IMR-90 (cell line): ENCODE results near the gene NGB. TPM values are rescaled to one million over a fixed set of nuclear protein-coding genes. Genes with fewer than 3 reads are reported as not detected.
A peak's percentile ranks its signal among the peaks of the same experiment; 100 is the strongest.

Source experiments
- ATAC-seq: fragments of 200-7000 bp; cut with Tn5 transposase; 2 replicates; pipeline ENCODE4 v1.9.1; 2020; ENCODE audit warnings: low read depth, mild to moderate bottlenecking, moderate library complexity
- BruUV-seq: library from RNA; stranded (reverse); fragments of 400-500 nt; replicated peaks from 2 replicates; lab custom pipeline; 2021; lab: Mats Ljungman, UMichigan
- CTCF ChIA-PET: fragments of 300-600 bp; formaldehyde crosslinking; extraction: SDS; loops from one replicate; lab custom pipeline; 2021; ENCODE audit warnings: antibody characterized with exemption; lab: Yijun Ruan, JAX
- POLR2A ChIA-PET: fragments of 300-600 bp; sonication (Branson Sonifier 250); formaldehyde crosslinking; loops from one replicate; lab custom pipeline; 2022; ENCODE audit warnings: antibody characterized with exemption; ENCODE audit not compliant: unreplicated experiment; lab: Charles Lee
- DNase-seq: peaks from one replicate; pipeline ENCODE4 v3.0.0; 2013
- H2AFZ ChIP-seq: replicated peaks from 2 replicates; pipeline ENCODE3; 2013; ENCODE audit warnings: low read length, mild to moderate bottlenecking; ENCODE audit not compliant: poor library complexity
- H2AK5ac ChIP-seq: 2 replicates; pipeline ENCODE4 v1.6.1; 2013; ENCODE audit warnings: low read depth, low read length, inconsistent platforms
- H2AK9ac ChIP-seq: replicated peaks from 2 replicates; pipeline ENCODE3; 2013; ENCODE audit warnings: mild to moderate bottlenecking, low read depth, low read length, moderate library complexity; ENCODE audit not compliant: poor library complexity
- H2BK120ac ChIP-seq: 2 replicates; pipeline ENCODE4 v1.6.1; 2013; ENCODE audit warnings: low read depth, low read length, inconsistent platforms
- H2BK15ac ChIP-seq: 3 replicates; pipeline ENCODE4 v1.6.1; 2013; ENCODE audit warnings: low read depth, low read length, inconsistent platforms
- H2BK20ac ChIP-seq: 2 replicates; pipeline ENCODE4 v1.6.1; 2013; ENCODE audit warnings: low read depth, mild to moderate bottlenecking, inconsistent platforms, low read length, moderate library complexity
- H2BK5ac ChIP-seq: 2 replicates; pipeline ENCODE4 v1.6.1; 2013; ENCODE audit warnings: mild to moderate bottlenecking, low read depth, low read length, inconsistent platforms; ENCODE audit not compliant: poor library complexity, severe bottlenecking
- H3K14ac ChIP-seq: replicated peaks from 2 replicates; pipeline ENCODE4 v1.6.1; 2013; ENCODE audit warnings: low read depth, low read length, inconsistent platforms
- H3K18ac ChIP-seq: 2 replicates; pipeline ENCODE4 v1.6.1; 2013; ENCODE audit warnings: low read depth, low read length, control low read depth
- H3K23ac ChIP-seq: 2 replicates; pipeline ENCODE4 v1.6.1; 2013; ENCODE audit warnings: low read depth, low read length, inconsistent platforms
- H3K27ac ChIP-seq: 2 replicates; pipeline ENCODE4 v1.5.1; 2013; ENCODE audit warnings: mild to moderate bottlenecking, control low read depth, low read length; ENCODE audit not compliant: insufficient read depth
- H3K27me3 ChIP-seq: 2 replicates; pipeline ENCODE4 v1.6.1; 2013; ENCODE audit warnings: low read length; ENCODE audit not compliant: control insufficient read depth, insufficient read depth
- H3K36me3 ChIP-seq: 2 replicates; pipeline ENCODE4 v1.6.1; 2013; ENCODE audit warnings: low read length, mixed read lengths; ENCODE audit not compliant: control insufficient read depth, insufficient read depth
- H3K4ac ChIP-seq: 2 replicates; pipeline ENCODE4 v1.6.1; 2013; ENCODE audit warnings: low read depth, low read length, inconsistent platforms
- H3K4me1 ChIP-seq: 2 replicates; pipeline ENCODE4 v1.6.1; 2013; ENCODE audit warnings: low read length, mixed read lengths; ENCODE audit not compliant: control insufficient read depth, insufficient read depth
- H3K4me2 ChIP-seq: 2 replicates; pipeline ENCODE4 v1.6.1; 2013; ENCODE audit warnings: low read depth, mild to moderate bottlenecking, control low read depth, low read length, moderate library complexity
- H3K4me3 ChIP-seq: 2 replicates; pipeline ENCODE4 v1.5.1; 2013; ENCODE audit warnings: low read depth, mild to moderate bottlenecking, control low read depth, low read length, moderate library complexity; ENCODE audit not compliant: insufficient read depth
- H3K56ac ChIP-seq: 2 replicates; pipeline ENCODE4 v1.6.1; 2013; ENCODE audit warnings: low read length, inconsistent platforms; ENCODE audit not compliant: insufficient read depth; ENCODE audit errors: extremely low read depth
- H3K79me1 ChIP-seq, 2 experiments: 2 replicates each; pipeline ENCODE4 v1.6.1; 2013; ENCODE audit warnings: low read length in 2 of 2, inconsistent platforms in 1 of 2, low read depth in 1 of 2
- H3K9ac ChIP-seq: 2 replicates; pipeline ENCODE4 v1.6.1; 2013; ENCODE audit warnings: low read depth, low read length, control low read depth
- H3K9me1 ChIP-seq: 2 replicates; pipeline ENCODE4 v1.6.1; 2013; ENCODE audit warnings: low read length, inconsistent platforms; ENCODE audit not compliant: insufficient read depth
- H3K9me3 ChIP-seq: 2 replicates; pipeline ENCODE4 v1.6.1; 2013; ENCODE audit warnings: low read length; ENCODE audit not compliant: control insufficient read depth, insufficient read depth
- H4K20me1 ChIP-seq: 2 replicates; pipeline ENCODE4 v1.6.1; 2013; ENCODE audit warnings: low read length, inconsistent platforms; ENCODE audit not compliant: insufficient read depth
- H4K5ac ChIP-seq: 2 replicates; pipeline ENCODE4 v1.6.1; 2013; ENCODE audit warnings: mild to moderate bottlenecking, low read depth, low read length, control low read depth
- H4K8ac ChIP-seq, 2 experiments: 2 replicates each; pipeline ENCODE4 v1.6.1; 2013; ENCODE audit warnings: low read depth in 2 of 2, low read length in 2 of 2, control low read depth in 1 of 2, inconsistent platforms in 1 of 2
- H4K91ac ChIP-seq: 2 replicates; pipeline ENCODE4 v1.6.1; 2013; ENCODE audit warnings: low read depth, low read length, inconsistent platforms; ENCODE audit not compliant: insufficient read depth
- MAZ ChIP-seq: IDR thresholded peaks from 2 replicates; pipeline ENCODE4 v1.6.1; 2012; ENCODE audit warnings: low read depth, mild to moderate bottlenecking, low read length, improper control_type of control experiment, moderate library complexity, borderline replicate concordance
- NFE2L2 ChIP-seq: fragments of 150-350 bp; IDR thresholded peaks from 2 replicates; pipeline ENCODE4 v1.6.1; 2016; ENCODE audit warnings: low read depth, mild to moderate bottlenecking, low read length
- RCOR1 ChIP-seq: IDR thresholded peaks from 2 replicates; pipeline ENCODE4 v1.6.1; 2012; ENCODE audit warnings: mild to moderate bottlenecking, low read length, improper control_type of control experiment; ENCODE audit not compliant: insufficient replicate concordance
- WGBS, 2 experiments: methylation state at CpG; one replicate each; pipeline versions ENCODE4 v1.1.5 to v1.1.7; 2013; ENCODE audit warnings: missing lambda C conversion rate in 2 of 2; ENCODE audit not compliant: insufficient read length in 1 of 2; ENCODE audit errors: extremely low coverage in 2 of 2; 5-methylcytosine and 5-hydroxymethylcytosine counted together
- dilution Hi-C: fragments of 300-500 bp; cut with HindIII; formaldehyde crosslinking; loops from one replicate; pipeline ENCODE4 v1.14.3; 2018; ENCODE audit warnings: low sequenced_read_pairs; ENCODE audit not compliant: unreplicated experiment
- in situ Hi-C: fragments of 300-500 bp; cut with MboI; formaldehyde crosslinking; loops from 3 replicates; pipeline ENCODE4 v1.14.3; 2019; ENCODE audit warnings: low sequenced_read_pairs, inconsistent platforms, mixed read lengths
- intact Hi-C: fragments of 100-400 bp; cut with micrococcal nuclease; formaldehyde crosslinking; loops from 2 replicates; pipeline ENCODE4 v1.10.0; 2022
- polyA plus RNA-seq, 3 experiments: library from polyadenylated mRNA; depleted of rRNA; stranded (reverse); fragments of >200 nt; gene quantifications; 2 replicates each; pipeline ENCODE4 v1.2.3, GENCODE V29; 2012; ENCODE audit warnings: low replicate concordance in 1 of 3
- total RNA-seq: library from RNA; depleted of rRNA; stranded (reverse); fragments of >200 nt; gene quantifications from 2 replicates; pipeline ENCODE4 v1.2.3, GENCODE V29; 2012

NGB gene
- total and polyA plus RNA-seq, 2 of the 4 experiments (the other 2 are of a cell fraction) = not detected

- H3K4me3 ChIP-seq = no peak overlapping the region
- TF ChIP-seq NFE2L2 (no peak), MAZ (no peak), RCOR1 (no peak)
- peaks cover 15% of the 10 kb centered on the region for H3K4me1 ChIP-seq
- H2BK120ac ChIP-seq = no peak overlapping the region
- no peak overlapping the region for H3K4me2 ChIP-seq
- DNase-seq = no peak
- peaks cover 13% of the 10 kb centered on the region for H3K9me1 ChIP-seq
- POLR2A ChIA-PET = interaction anchor here (1.2 kb wide), 1 partner anchor 12 kb away, joined by 4 read pairs; no protein-coding TSS in a partner anchor
- intact Hi-C loops (loop anchor here (1.0 kb wide), 1 partner anchor 15 kb away; no protein-coding TSS in a partner anchor), dilution Hi-C loops (no loop called here), in situ Hi-C loops (loop anchor here (5.0 to 25.0 kb wide), 2 partner anchors 164 to 429 kb away; no protein-coding TSS in a partner anchor)
- H2AFZ ChIP-seq = no peak overlapping the region
- H4K91ac ChIP-seq = no peak overlapping the region
- no peak overlapping the region for H3K14ac ChIP-seq
- H3K27ac ChIP-seq = no peak overlapping the region
- ATAC-seq = no peak
- H3K56ac ChIP-seq = no peak overlapping the region
- H4K5ac ChIP-seq = no peak overlapping the region
- H3K23ac ChIP-seq = no peak overlapping the region
- WGBS, 2 experiments = no CpG with 5 or more reads among the region's 1 CpG
- no peak overlapping the region for H3K4ac ChIP-seq
- H3K27me3 ChIP-seq = no peaks in the 10 kb centered on the region
- no peak overlapping the region for H2AK5ac ChIP-seq
- no peak overlapping the region for H3K9ac ChIP-seq
- H2BK5ac ChIP-seq = no peak overlapping the region
- H2AK9ac ChIP-seq = no peak overlapping the region
- H4K20me1 ChIP-seq = peaks cover 9% of the 10 kb centered on the region
- BruUV-seq = no TSS peak
- H3K18ac ChIP-seq = no peak overlapping the region
- H2BK15ac ChIP-seq = no peak overlapping the region
- H3K79me1 ChIP-seq = peaks cover 21 to 61% of the 10 kb centered on the region in 2 experiments
- CTCF ChIA-PET = interaction anchor here (0.6 to 6.2 kb wide), 10 partner anchors 9 to 192 kb away, joined by 3 to 116 read pairs (median 3); no protein-coding TSS in a partner anchor
- H3K9me3 ChIP-seq = no peaks in the 10 kb centered on the region
- H4K8ac ChIP-seq = no peak overlapping the region
- H3K36me3 ChIP-seq = no peaks in the 10 kb centered on the region
- peak overlapping the region; percentile 42; the same call in 1 of the 2 replicates for H2BK20ac ChIP-seq
Observed at GRCh38 chr14:77316195-77316505, 45.1 kb upstream of the NGB start.
